Endothelial cell of umbilical vein (primary cell): ENCODE data around the gene TSPAN18. TPM values are rescaled to one million over a fixed set of nuclear protein-coding genes. Genes with fewer than 3 reads are reported as not detected.

Experiments
- BruUV-seq: library from RNA; stranded (reverse); fragments of 400-500 nt; replicated peaks from 2 replicates; lab custom pipeline; 2021; lab: Mats Ljungman, UMichigan
- CTCF ChIA-PET: fragments of 300-600, 350-600 bp; sonication (Branson Sonifier 250); formaldehyde crosslinking; loops from one replicate; lab custom pipeline; 2021; ENCODE audit warnings: antibody characterized with exemption, inconsistent platforms; lab: Charles Lee
- POLR2A ChIA-PET: fragments of 300-600, 350-600 bp; sonication (Branson Sonifier 250); formaldehyde crosslinking; loops from one replicate; lab custom pipeline; 2021; ENCODE audit warnings: antibody characterized with exemption, inconsistent platforms; lab: Charles Lee
- DNase-seq: peaks from one replicate; pipeline ENCODE4 v3.0.0-alpha.2; 2011; ENCODE audit warnings: low read depth, low spot score
- FAIRE-seq: peaks from 2 replicates; lab custom pipeline; 2011; peaks lifted over from hg19 to GRCh38; lab: Jason Lieb, UNC
- H2AFZ ChIP-seq: 2 replicates; pipeline ENCODE4 v1.6.0; 2012; ENCODE audit warnings: low read depth, low read length, control low read depth, inconsistent platforms
- H3K27ac ChIP-seq: 2 replicates; pipeline ENCODE4 v1.5.1; 2011; ENCODE audit warnings: low read depth, mild to moderate bottlenecking, control low read depth, low read length, moderate library complexity; ENCODE audit not compliant: insufficient read depth
- H3K27me3 ChIP-seq, 2 experiments: 2 replicates each; pipeline versions ENCODE4 v1.6.0 to v1.6.1; 2011; ENCODE audit warnings: low read length in 2 of 2, mixed read lengths in 1 of 2; ENCODE audit not compliant: control insufficient read depth in 2 of 2, insufficient read depth in 2 of 2
- H3K36me3 ChIP-seq, 2 experiments: 2 replicates in 1 of 2; 3 replicates in 1 of 2; pipeline ENCODE4 v1.5.1; 2011; ENCODE audit warnings: low read length in 2 of 2, mild to moderate bottlenecking in 1 of 2, moderate library complexity in 1 of 2; ENCODE audit not compliant: control insufficient read depth in 2 of 2, insufficient read depth in 2 of 2; ENCODE audit errors: extremely low read depth in 1 of 2
- H3K4me1 ChIP-seq: 3 replicates; pipeline ENCODE4 v1.5.1; 2011; ENCODE audit warnings: mild to moderate bottlenecking, low read length; ENCODE audit not compliant: control insufficient read depth, insufficient read depth; ENCODE audit errors: extremely low read depth
- H3K4me2 ChIP-seq: 2 replicates; pipeline ENCODE4 v1.6.1; 2011; ENCODE audit warnings: low read length, control low read depth, mixed read lengths; ENCODE audit not compliant: insufficient read depth
- H3K4me3 ChIP-seq, 3 experiments: fragments of 200-600 bp in 1 of 3; sonication (generic), shearing (Covaris generic) in 1 of 3; replicated peaks in 1 of 3; 2 replicates each; pipeline ENCODE4 v1.5.1; 2011 to 2016; ENCODE audit warnings: control low read depth in 3 of 3, low read length in 3 of 3, mild to moderate bottlenecking in 2 of 3, inconsistent platforms in 1 of 3, low read depth in 1 of 3, moderate library complexity in 1 of 3; ENCODE audit not compliant: insufficient read depth in 1 of 3
- H3K79me2 ChIP-seq: 2 replicates; pipeline ENCODE4 v1.6.0; 2012; ENCODE audit warnings: low read length, inconsistent platforms; ENCODE audit not compliant: control insufficient read depth, insufficient read depth
- H3K9ac ChIP-seq: replicated peaks from 2 replicates; pipeline ENCODE3; 2011; ENCODE audit warnings: low read length, control low read depth; ENCODE audit not compliant: insufficient read depth; ENCODE audit errors: extremely low read depth
- H3K9me1 ChIP-seq: replicated peaks from 3 replicates; pipeline ENCODE4 v1.6.0; 2011; ENCODE audit warnings: mild to moderate bottlenecking, low read length; ENCODE audit not compliant: control insufficient read depth, insufficient read depth; ENCODE audit errors: extremely low read depth
- H3K9me3 ChIP-seq: replicated peaks from 2 replicates; pipeline ENCODE4 v1.5.1; 2012; ENCODE audit warnings: low read length, inconsistent platforms; ENCODE audit not compliant: control insufficient read depth, insufficient read depth
- H4K20me1 ChIP-seq: replicated peaks from 2 replicates; pipeline ENCODE3; 2011; ENCODE audit warnings: mild to moderate bottlenecking, low read length; ENCODE audit not compliant: control insufficient read depth, insufficient read depth; ENCODE audit errors: extremely low read depth
- EZH2 ChIP-seq: IDR thresholded peaks from 2 replicates; pipeline ENCODE4 v1.6.1; 2012; ENCODE audit warnings: borderline replicate concordance, low read depth, mild to moderate bottlenecking, moderate library complexity, low read length, inconsistent platforms; ENCODE audit not compliant: severe bottlenecking
- FOS ChIP-seq: IDR thresholded peaks from 2 replicates; pipeline ENCODE4 v1.6.1; 2011; ENCODE audit warnings: mild to moderate bottlenecking, low read length, moderate library complexity, borderline replicate concordance; ENCODE audit not compliant: insufficient read depth
- GATA2 ChIP-seq: IDR thresholded peaks from 2 replicates; pipeline ENCODE4 v1.7.0; 2011; ENCODE audit warnings: low read depth, mild to moderate bottlenecking, moderate library complexity, mixed read lengths, low read length; ENCODE audit not compliant: insufficient read length, insufficient read depth
- JUN ChIP-seq: IDR thresholded peaks from 2 replicates; pipeline ENCODE4 v1.6.1; 2011; ENCODE audit warnings: borderline replicate concordance, low read depth; ENCODE audit not compliant: insufficient read length, insufficient read depth
- MAX ChIP-seq: IDR thresholded peaks from 2 replicates; pipeline ENCODE4 v1.6.1; 2011; ENCODE audit not compliant: insufficient read depth, insufficient read length
- MYC ChIP-seq: IDR thresholded peaks from one replicate; pipeline ENCODE4 v1.6.1; 2011; ENCODE audit warnings: mild to moderate bottlenecking, low read depth, low read length
- POLR2A ChIP-seq: IDR thresholded peaks from 2 replicates; pipeline ENCODE4 v1.6.1; 2012; ENCODE audit warnings: low read depth, mild to moderate bottlenecking, control low read depth, low read length
- POLR2AphosphoS5 ChIP-seq: IDR thresholded peaks from 2 replicates; pipeline ENCODE4 v1.6.1; 2012; ENCODE audit warnings: low read depth, mild to moderate bottlenecking, control low read depth, low read length, moderate library complexity; ENCODE audit not compliant: insufficient read depth
- dilution Hi-C: fragments of 300-500 bp; cut with MboI; formaldehyde crosslinking; loops from one replicate; pipeline ENCODE4 v1.15.0; 2019; ENCODE audit warnings: low sequenced_read_pairs; ENCODE audit not compliant: extremely low pct_ligation_motif_present
- intact Hi-C: fragments of 100-400 bp; cut with micrococcal nuclease; formaldehyde crosslinking; loops from one replicate; pipeline ENCODE4 v1.10.0; 2022
- polyA plus RNA-seq, 4 experiments: library from polyadenylated mRNA; depleted of rRNA in 3 of 4; stranded (reverse) in 3 of 4; unstranded in 1 of 4; fragments of >200 nt; gene quantifications; 2 replicates each; pipeline versions ENCODE4 v1.2.1 to v1.2.3, GENCODE V29; 2011 to 2012; ENCODE audit warnings: missing spikeins in 1 of 4
- total RNA-seq: library from RNA; stranded (reverse); gene quantifications from 2 replicates; pipeline ENCODE4 v1.2.3, GENCODE V29; 2021
- TF ChIP-seq, protein P1 (sequence below), 2 donors: IDR thresholded peaks; 1 replicate in 1 of 2; 2 replicates in 1 of 2; pipeline ENCODE4 v1.5.1; 2011; ENCODE audit warnings: low read length in 2 of 2, mild to moderate bottlenecking in 2 of 2, moderate library complexity in 2 of 2, control low read depth in 1 of 2, inconsistent platforms in 1 of 2, low read depth in 1 of 2; ENCODE audit not compliant: insufficient read depth in 1 of 2; ENCODE audit errors: extremely low read depth in 1 of 2

Gene TSPAN18
- total and polyA plus RNA-seq, 2 donors (not counting 3 experiments of a cell fraction or from before 2014, with no cell fraction given), result 32.2 to 118 TPM

- intact Hi-C loops (loop anchor here (5.0 kb wide), 1 partner anchor 386 kb away; the partner anchor contains the start of gene PRDM11), dilution Hi-C loops (no loop called here)
- Histone ChIP-seq H3K27me3 (no peaks in the 10 kb centered on the region), H3K79me2 (no peaks in the 10 kb centered on the region), H3K9me1 (no peaks in the 10 kb centered on the region), H3K9ac (no peak overlapping the region), H3K36me3 (peaks cover 0 to 11% of the 10 kb centered on the region in 2 experiments), H3K4me1 (peaks cover 33% of the 10 kb centered on the region), H3K4me2 (no peak overlapping the region), H4K20me1 (no peaks in the 10 kb centered on the region), H3K27ac (peak overlapping the region; percentile 21), H3K4me3 (no peak overlapping the region), H2AFZ (no peak overlapping the region), H3K9me3 (no peaks in the 10 kb centered on the region)
- TF ChIP-seq POLR2A, result no peak
- TF ChIP-seq GATA2, result peak; percentile 81
- no peak for TF ChIP-seq MYC
- TF ChIP-seq JUN, result peak; percentile 96
- peak; percentile 92 for TF ChIP-seq FOS
- no peak for TF ChIP-seq POLR2AphosphoS5
- no peak for TF ChIP-seq EZH2
- TF ChIP-seq, protein P1, sequence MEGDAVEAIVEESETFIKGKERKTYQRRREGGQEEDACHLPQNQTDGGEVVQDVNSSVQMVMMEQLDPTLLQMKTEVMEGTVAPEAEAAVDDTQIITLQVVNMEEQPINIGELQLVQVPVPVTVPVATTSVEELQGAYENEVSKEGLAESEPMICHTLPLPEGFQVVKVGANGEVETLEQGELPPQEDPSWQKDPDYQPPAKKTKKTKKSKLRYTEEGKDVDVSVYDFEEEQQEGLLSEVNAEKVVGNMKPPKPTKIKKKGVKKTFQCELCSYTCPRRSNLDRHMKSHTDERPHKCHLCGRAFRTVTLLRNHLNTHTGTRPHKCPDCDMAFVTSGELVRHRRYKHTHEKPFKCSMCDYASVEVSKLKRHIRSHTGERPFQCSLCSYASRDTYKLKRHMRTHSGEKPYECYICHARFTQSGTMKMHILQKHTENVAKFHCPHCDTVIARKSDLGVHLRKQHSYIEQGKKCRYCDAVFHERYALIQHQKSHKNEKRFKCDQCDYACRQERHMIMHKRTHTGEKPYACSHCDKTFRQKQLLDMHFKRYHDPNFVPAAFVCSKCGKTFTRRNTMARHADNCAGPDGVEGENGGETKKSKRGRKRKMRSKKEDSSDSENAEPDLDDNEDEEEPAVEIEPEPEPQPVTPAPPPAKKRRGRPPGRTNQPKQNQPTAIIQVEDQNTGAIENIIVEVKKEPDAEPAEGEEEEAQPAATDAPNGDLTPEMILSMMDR (IDR thresholded peaks at IDR 0.05; ENCODE audit: extremely low read depth in 1 of 2, insufficient read depth in 1 of 2, low read depth in 1 of 2, low read length in 2 of 2), result peak in 1 of 2 donors; percentile 21
- no peak for TF ChIP-seq MAX
- peak; percentile 98 for FAIRE-seq
- CTCF ChIA-PET, result interaction anchor here (0.6 to 2.2 kb wide), 13 partner anchors 10 to 166 kb away, joined by 3 to 11 read pairs (median 4); no protein-coding TSS in a partner anchor
- BruUV-seq, result no TSS peak
- POLR2A ChIA-PET, result interaction anchor here (1.4 kb wide), 1 partner anchor 13 kb away, joined by 4 read pairs; no protein-coding TSS in a partner anchor
- DNase-seq, result peak; percentile 92
Measured at GRCh38 chr11:44760917-44761550, 34.3 kb downstream of the TSPAN18 start.
